K562 (cell line): ENCODE data around the gene PSORS1C1. TPM values are rescaled to one million over a fixed set of nuclear protein-coding genes. Genes with fewer than 3 reads are reported as not detected.

Experiments used
- ATAC-seq: fragments of 200-7000 bp; cut with Tn5 transposase; 3 replicates; pipeline ENCODE4 v1.9.1; 2020; ENCODE audit warnings: moderate library complexity
- BruUV-seq: library from RNA; stranded (reverse); fragments of 400-500 nt; replicated peaks from 2 replicates; lab custom pipeline; 2021; lab: Mats Ljungman, UMichigan
- CTCF ChIA-PET: fragments of 300-600 bp; formaldehyde crosslinking; extraction: SDS; loops from one replicate; lab custom pipeline; 2021; ENCODE audit warnings: low intra/inter-chr PET ratio; lab: Yijun Ruan, JAX
- POLR2A ChIA-PET: fragments of 300-600, 350-650 bp; sonication (Branson Sonifier 250); formaldehyde crosslinking; extraction: SDS; loops from one replicate; lab custom pipeline; 2021; ENCODE audit warnings: antibody characterized with exemption, inconsistent platforms; lab: Yijun Ruan, JAX
- DNase-seq, 4 experiments: peaks; one replicate each; pipeline versions ENCODE4 v3.0.0 to v3.0.0-alpha.2; 2011 to 2018; ENCODE audit warnings: low spot score in 3 of 4, mixed read lengths in 3 of 4; ENCODE audit errors: extremely low read depth in 1 of 4
- FAIRE-seq: peaks from 2 replicates; lab custom pipeline; 2011; peaks lifted over from hg19 to GRCh38; lab: Jason Lieb, UNC
- H2AFZ ChIP-seq: 2 replicates; pipeline ENCODE4 v1.6.0; 2011; ENCODE audit warnings: low read depth, low read length, control low read depth, inconsistent platforms
- H3K27ac ChIP-seq: fragments of 200-600 bp; 3 replicates; pipeline ENCODE4 v1.8.0; 2011; ENCODE audit warnings: low read depth, mild to moderate bottlenecking, control low read depth, inconsistent platforms, low read length, moderate library complexity, mixed read lengths; ENCODE audit errors: extremely low read depth
- H3K27me3 ChIP-seq, 2 experiments: fragments of 300-600 bp in 1 of 2; 2 replicates in 1 of 2; 3 replicates in 1 of 2; pipeline versions ENCODE4 v1.6.0 to v1.8.0; 2011; ENCODE audit warnings: inconsistent platforms in 2 of 2, low read length in 2 of 2, mild to moderate bottlenecking in 1 of 2, mixed read lengths in 1 of 2, moderate library complexity in 1 of 2; ENCODE audit not compliant: control insufficient read depth in 2 of 2, insufficient read depth in 2 of 2
- H3K36me3 ChIP-seq: fragments of 300-600 bp; 3 replicates; pipeline ENCODE4 v1.8.0; 2011; ENCODE audit warnings: mild to moderate bottlenecking, low read length, inconsistent platforms; ENCODE audit not compliant: control insufficient read depth, insufficient read depth
- H3K4me1 ChIP-seq, 2 experiments: fragments of 200-600 bp in 1 of 2; replicated peaks in 1 of 2; 2 replicates in 1 of 2; 3 replicates in 1 of 2; pipeline versions ENCODE4 v1.5.1 to v1.8.0; 2011; ENCODE audit warnings: inconsistent platforms in 2 of 2, low read length in 2 of 2, mild to moderate bottlenecking in 1 of 2, mixed read lengths in 1 of 2, moderate library complexity in 1 of 2; ENCODE audit not compliant: control insufficient read depth in 2 of 2, insufficient read depth in 2 of 2
- H3K4me2 ChIP-seq: 2 replicates; pipeline ENCODE4 v1.6.1; 2011; ENCODE audit warnings: low read length, control low read depth, inconsistent platforms, mixed read lengths; ENCODE audit not compliant: insufficient read depth
- H3K4me3 ChIP-seq: fragments of 200-600 bp; sonication (generic), shearing (Covaris generic); 2 replicates; pipeline ENCODE4 v1.5.1; 2016; ENCODE audit warnings: control low read depth, inconsistent platforms
- H3K79me2 ChIP-seq: fragments of 200-600 bp; 3 replicates; pipeline ENCODE4 v1.8.0; 2011; ENCODE audit warnings: low read length, inconsistent platforms; ENCODE audit not compliant: control insufficient read depth, insufficient read depth
- H3K9ac ChIP-seq, 2 experiments: 2 replicates each; pipeline versions ENCODE4 v1.6.0 to v1.6.1; 2011; ENCODE audit warnings: low read depth in 2 of 2, low read length in 2 of 2, control low read depth in 1 of 2, inconsistent platforms in 1 of 2, mild to moderate bottlenecking in 1 of 2, mixed read lengths in 1 of 2; ENCODE audit not compliant: insufficient read depth in 1 of 2
- H3K9me1 ChIP-seq: one replicate; pipeline ENCODE4 v1.6.0; 2011; ENCODE audit warnings: inconsistent platforms, mild to moderate bottlenecking, low read length, moderate library complexity; ENCODE audit not compliant: control insufficient read depth, insufficient read depth
- H3K9me3 ChIP-seq: replicated peaks from 2 replicates; pipeline ENCODE4 v1.5.1; 2011; ENCODE audit warnings: low read depth, low read length, inconsistent platforms; ENCODE audit not compliant: control insufficient read depth, insufficient read depth
- H4K20me1 ChIP-seq: replicated peaks from 2 replicates; pipeline ENCODE4 v1.6.1; 2011; ENCODE audit warnings: low read length, inconsistent platforms, mixed read lengths; ENCODE audit not compliant: control insufficient read depth, insufficient read depth
- BHLHE40 ChIP-seq: IDR thresholded peaks from 2 replicates; pipeline ENCODE4 v1.6.1; 2011; ENCODE audit warnings: low read length, improper control_type of control experiment
- CCNT2 ChIP-seq: IDR thresholded peaks from 2 replicates; pipeline ENCODE4 v1.6.1; 2011; ENCODE audit warnings: borderline replicate concordance, low read depth, mild to moderate bottlenecking, moderate library complexity, mixed read lengths, low read length; ENCODE audit not compliant: insufficient read length; ENCODE audit errors: extremely low read depth
- ELK1 ChIP-seq: sonication (generic); formaldehyde crosslinking; IDR thresholded peaks from 2 replicates; pipeline ENCODE4 v1.8.1; 2022; ENCODE audit warnings: missing genetic modification reagents
- JUND ChIP-seq, 2 experiments: IDR thresholded peaks; 2 replicates in 1 of 2; 3 replicates in 1 of 2; pipeline ENCODE4 v1.6.1; 2011; ENCODE audit warnings: borderline replicate concordance in 2 of 2, low read depth in 2 of 2, low read length in 2 of 2, improper control_type of control experiment in 1 of 2, missing biosample characterization in 1 of 2, missing genetic modification characterization in 1 of 2, missing genetic modification reagents in 1 of 2
- LEF1 ChIP-seq: fragments of 450-650 bp; IDR thresholded peaks from 2 replicates; pipeline ENCODE4 v1.6.1; 2016; ENCODE audit warnings: mild to moderate bottlenecking
- MXI1 ChIP-seq: IDR thresholded peaks from 2 replicates; pipeline ENCODE4 v1.6.1; 2011; ENCODE audit warnings: low read depth, mild to moderate bottlenecking, improper control_type of control experiment, low read length
- NCOA1 ChIP-seq: fragments of 450-650 bp; IDR thresholded peaks from 2 replicates; pipeline ENCODE4 v1.6.1; 2016; ENCODE audit warnings: low read depth
- PRMT5 ChIP-seq: sonication (generic); formaldehyde crosslinking; IDR thresholded peaks from 2 replicates; pipeline ENCODE4 v1.5.0; 2020; ENCODE audit warnings: missing genetic modification reagents
- ZNF347 ChIP-seq: fragments of 450-650 bp; formaldehyde crosslinking; IDR thresholded peaks from 2 replicates; pipeline ENCODE4 v1.4.0; 2020; ENCODE audit warnings: low read depth, mild to moderate bottlenecking, moderate library complexity
- ZNF79 ChIP-seq: fragments of 250-450 bp; sonication (Bioruptor Pico); IDR thresholded peaks from 2 replicates; pipeline ENCODE4 v1.4.0; 2020; ENCODE audit warnings: low read depth, mild to moderate bottlenecking, moderate library complexity
- WGBS: fragments of 100-300 bp; shearing (Covaris generic); methylation state at CpG from one replicate; pipeline ENCODE4 v1.1.6; 2016; ENCODE audit warnings: low coverage, mixed read lengths; ENCODE audit not compliant: insufficient coverage; ENCODE audit errors: missing lambda C conversion rate; 5-methylcytosine and 5-hydroxymethylcytosine counted together
- in situ Hi-C: fragments of 300-500 bp; cut with MboI; formaldehyde crosslinking; loops from 4 replicates; pipeline ENCODE4 v1.15.0; 2018; ENCODE audit warnings: inconsistent platforms, mixed read lengths
- intact Hi-C: fragments of 100-400 bp; cut with micrococcal nuclease; formaldehyde crosslinking; loops from 2 replicates; pipeline ENCODE4 v1.14.2; 2022
- polyA plus RNA-seq, 8 experiments: library from polyadenylated mRNA; depleted of rRNA in 4 of 8; stranded (reverse) in 5 of 8; unstranded in 3 of 8; fragments of >200 nt; fragmentation: Nextera tagmentation in 2 of 8; fragmentation: Illumina TruSeq in 1 of 8; extraction: Ambion mirVana in 2 of 8; extraction: Trizol in 1 of 8; gene quantifications; 2 replicates each; pipeline versions ENCODE4 v1.2.1 to v1.2.3, GENCODE V29; 2011 to 2014; ENCODE audit warnings: inconsistent platforms in 1 of 8, missing spikeins in 1 of 8
- total RNA-seq, 7 experiments: library from RNA; depleted of rRNA in 6 of 7; stranded (reverse); fragments of >200 nt in 6 of 7; fragmentation: Illumina TruSeq in 2 of 7; extraction: Trizol in 2 of 7; gene quantifications; 2 replicates each; pipeline versions ENCODE4 v1.2.1 to v1.2.3, GENCODE V29; 2011 to 2021; ENCODE audit warnings: low replicate concordance in 1 of 7
- TF ChIP-seq, protein P1 (sequence below): sonication (generic); formaldehyde crosslinking; IDR thresholded peaks from 2 replicates; pipeline ENCODE4 v1.8.0; 2022; ENCODE audit warnings: mild to moderate bottlenecking, missing genetic modification reagents
- TF ChIP-seq, protein P2 (sequence below): fragments of 450-650 bp; IDR thresholded peaks from 2 replicates; pipeline ENCODE4 v1.6.1; 2018; ENCODE audit warnings: mild to moderate bottlenecking, low read depth; ENCODE audit not compliant: partially characterized antibody

PSORS1C1 gene
- total and polyA plus RNA-seq, 9 of the 15 experiments (the other 6 are each of a cell fraction or from before 2014, with no cell fraction given), result 0.11 TPM; not detected in 8

DNA sequence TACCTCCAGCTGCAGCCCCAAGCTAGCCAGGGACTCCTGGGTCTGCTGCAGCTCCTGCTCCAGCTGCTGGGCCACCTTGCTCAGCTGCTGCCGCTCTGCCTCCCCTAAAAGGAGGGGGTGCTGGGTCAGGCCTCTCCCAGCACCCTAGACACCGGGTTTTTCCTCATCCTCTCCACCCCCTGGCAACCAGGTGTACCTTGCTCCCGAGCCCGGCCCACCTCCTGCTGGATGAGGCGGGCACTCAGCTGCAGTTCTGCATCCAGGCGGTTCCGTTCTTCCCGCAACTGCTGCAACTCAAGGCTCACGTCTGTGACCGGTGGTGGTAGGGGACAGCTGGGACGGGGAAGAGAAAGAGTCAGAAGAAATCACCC lies 30.4 kb downstream of the PSORS1C1 start:
- ATAC-seq (no peak), DNase-seq (no peak), FAIRE-seq (no peak)
- no peak overlapping the region for H3K4me2 ChIP-seq
- no peak overlapping the region for H3K4me3 ChIP-seq
- in situ Hi-C loops, result no loop called here
- H3K9me1 ChIP-seq, result no peaks in the 10 kb centered on the region
- BruUV-seq, result no TSS peak
- no peaks in the 10 kb centered on the region for H3K79me2 ChIP-seq
- no peaks in the 10 kb centered on the region for H3K9me3 ChIP-seq
- ChIA-PET CTCF (interaction anchor here (0.8 kb wide), 1 partner anchor 9 kb away, joined by 3 read pairs; no protein-coding TSS in a partner anchor), POLR2A (interaction anchor here (0.6 to 2.6 kb wide), 7 partner anchors 11 to 235 kb away, joined by 3 to 7 read pairs (median 3); partner anchors contain the start of genes CCHCR1 and TCF19)
- H3K36me3 ChIP-seq, result peaks cover 51% of the 10 kb centered on the region; the same call in 2 of the 3 replicates
- H3K27me3 ChIP-seq, result no peaks in the 10 kb centered on the region
- peak overlapping the region in 1 of 2 experiments; percentile 45; a peak in 1 of 4 replicates for H3K9ac ChIP-seq
- H3K4me1 ChIP-seq, result peaks cover 0 to 4% of the 10 kb centered on the region in 2 experiments; a peak in 2 of 5 replicates
- intact Hi-C loops, result no loop called here
- H3K27ac ChIP-seq, result no peak overlapping the region
- H2AFZ ChIP-seq, result no peak overlapping the region
- H4K20me1 ChIP-seq, result no peaks in the 10 kb centered on the region; the same call in 1 of the 2 replicates
- 69% methylated on average over 7 of the region's 11 CpGs for WGBS
- TF ChIP-seq CCNT2, result no peak
- TF ChIP-seq PRMT5, result no peak
- no peak for TF ChIP-seq LEF1
- TF ChIP-seq, protein P1, sequence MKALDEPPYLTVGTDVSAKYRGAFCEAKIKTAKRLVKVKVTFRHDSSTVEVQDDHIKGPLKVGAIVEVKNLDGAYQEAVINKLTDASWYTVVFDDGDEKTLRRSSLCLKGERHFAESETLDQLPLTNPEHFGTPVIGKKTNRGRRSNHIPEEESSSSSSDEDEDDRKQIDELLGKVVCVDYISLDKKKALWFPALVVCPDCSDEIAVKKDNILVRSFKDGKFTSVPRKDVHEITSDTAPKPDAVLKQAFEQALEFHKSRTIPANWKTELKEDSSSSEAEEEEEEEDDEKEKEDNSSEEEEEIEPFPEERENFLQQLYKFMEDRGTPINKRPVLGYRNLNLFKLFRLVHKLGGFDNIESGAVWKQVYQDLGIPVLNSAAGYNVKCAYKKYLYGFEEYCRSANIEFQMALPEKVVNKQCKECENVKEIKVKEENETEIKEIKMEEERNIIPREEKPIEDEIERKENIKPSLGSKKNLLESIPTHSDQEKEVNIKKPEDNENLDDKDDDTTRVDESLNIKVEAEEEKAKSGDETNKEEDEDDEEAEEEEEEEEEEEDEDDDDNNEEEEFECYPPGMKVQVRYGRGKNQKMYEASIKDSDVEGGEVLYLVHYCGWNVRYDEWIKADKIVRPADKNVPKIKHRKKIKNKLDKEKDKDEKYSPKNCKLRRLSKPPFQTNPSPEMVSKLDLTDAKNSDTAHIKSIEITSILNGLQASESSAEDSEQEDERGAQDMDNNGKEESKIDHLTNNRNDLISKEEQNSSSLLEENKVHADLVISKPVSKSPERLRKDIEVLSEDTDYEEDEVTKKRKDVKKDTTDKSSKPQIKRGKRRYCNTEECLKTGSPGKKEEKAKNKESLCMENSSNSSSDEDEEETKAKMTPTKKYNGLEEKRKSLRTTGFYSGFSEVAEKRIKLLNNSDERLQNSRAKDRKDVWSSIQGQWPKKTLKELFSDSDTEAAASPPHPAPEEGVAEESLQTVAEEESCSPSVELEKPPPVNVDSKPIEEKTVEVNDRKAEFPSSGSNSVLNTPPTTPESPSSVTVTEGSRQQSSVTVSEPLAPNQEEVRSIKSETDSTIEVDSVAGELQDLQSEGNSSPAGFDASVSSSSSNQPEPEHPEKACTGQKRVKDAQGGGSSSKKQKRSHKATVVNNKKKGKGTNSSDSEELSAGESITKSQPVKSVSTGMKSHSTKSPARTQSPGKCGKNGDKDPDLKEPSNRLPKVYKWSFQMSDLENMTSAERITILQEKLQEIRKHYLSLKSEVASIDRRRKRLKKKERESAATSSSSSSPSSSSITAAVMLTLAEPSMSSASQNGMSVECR (CRISPR knock-in tag), result no peak
- no peak for TF ChIP-seq ZNF79 (CRISPR knock-in tag)
- TF ChIP-seq, protein P2, sequence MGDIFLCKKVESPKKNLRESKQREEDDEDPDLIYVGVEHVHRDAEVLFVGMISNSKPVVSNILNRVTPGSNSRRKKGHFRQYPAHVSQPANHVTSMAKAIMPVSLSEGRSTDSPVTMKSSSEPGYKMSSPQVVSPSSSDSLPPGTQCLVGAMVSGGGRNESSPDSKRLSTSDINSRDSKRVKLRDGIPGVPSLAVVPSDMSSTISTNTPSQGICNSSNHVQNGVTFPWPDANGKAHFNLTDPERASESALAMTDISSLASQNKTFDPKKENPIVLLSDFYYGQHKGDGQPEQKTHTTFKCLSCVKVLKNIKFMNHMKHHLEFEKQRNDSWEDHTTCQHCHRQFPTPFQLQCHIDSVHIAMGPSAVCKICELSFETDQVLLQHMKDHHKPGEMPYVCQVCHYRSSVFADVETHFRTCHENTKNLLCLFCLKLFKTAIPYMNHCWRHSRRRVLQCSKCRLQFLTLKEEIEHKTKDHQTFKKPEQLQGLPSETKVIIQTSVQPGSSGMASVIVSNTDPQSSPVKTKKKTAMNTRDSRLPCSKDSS, result no peak
- TF ChIP-seq JUND (IDR thresholded peaks at IDR 0.05; ENCODE audit: borderline replicate concordance, low read depth, low read length), result no peak
- TF ChIP-seq JUND (tag; IDR thresholded peaks at IDR 0.05; ENCODE audit: borderline replicate concordance, low read depth, low read length), result no peak
- TF ChIP-seq ELK1 (CRISPR knock-in tag), result no peak
- TF ChIP-seq ZNF347 (CRISPR knock-in tag), result no peak
- no peak for TF ChIP-seq MXI1
- no peak for TF ChIP-seq BHLHE40
- no peak for TF ChIP-seq NCOA1
